Measurements from ENCODE around the gene PCDH9.

GRCh38 chr13:67140006-67140405, 90.1 kb downstream of the PCDH9 start:
- TF ChIP-seq EP300 (IDR thresholded peaks at IDR 0.05), result no peak
- TF ChIP-seq CTCF (IDR thresholded peaks at IDR 0.05), result no peak
- TF ChIP-seq POLR2AphosphoS5 (IDR thresholded peaks at IDR 0.05), result no peak
- TF ChIP-seq POLR2A (IDR thresholded peaks at IDR 0.05), result no peak
